IMR-90 (cell line): ENCODE results near the gene ZNF546. TPM values are rescaled to one million over a fixed set of nuclear protein-coding genes. Genes with fewer than 3 reads are reported as not detected.

Source experiments
- ATAC-seq: fragments of 200-7000 bp; cut with Tn5 transposase; 2 replicates; pipeline ENCODE4 v1.9.1; 2020; ENCODE audit warnings: low read depth, mild to moderate bottlenecking, moderate library complexity
- BruUV-seq: library from RNA; stranded (reverse); fragments of 400-500 nt; replicated peaks from 2 replicates; lab custom pipeline; 2021; lab: Mats Ljungman, UMichigan
- CTCF ChIA-PET: fragments of 300-600 bp; formaldehyde crosslinking; extraction: SDS; loops from one replicate; lab custom pipeline; 2021; ENCODE audit warnings: antibody characterized with exemption; lab: Yijun Ruan, JAX
- POLR2A ChIA-PET: fragments of 300-600 bp; sonication (Branson Sonifier 250); formaldehyde crosslinking; loops from one replicate; lab custom pipeline; 2022; ENCODE audit warnings: antibody characterized with exemption; ENCODE audit not compliant: unreplicated experiment; lab: Charles Lee
- DNase-seq: peaks from one replicate; pipeline ENCODE4 v3.0.0; 2013
- H2AFZ ChIP-seq: replicated peaks from 2 replicates; pipeline ENCODE3; 2013; ENCODE audit warnings: low read length, mild to moderate bottlenecking; ENCODE audit not compliant: poor library complexity
- H2AK5ac ChIP-seq: 2 replicates; pipeline ENCODE4 v1.6.1; 2013; ENCODE audit warnings: low read depth, low read length, inconsistent platforms
- H2AK9ac ChIP-seq: replicated peaks from 2 replicates; pipeline ENCODE3; 2013; ENCODE audit warnings: mild to moderate bottlenecking, low read depth, low read length, moderate library complexity; ENCODE audit not compliant: poor library complexity
- H2BK120ac ChIP-seq: 2 replicates; pipeline ENCODE4 v1.6.1; 2013; ENCODE audit warnings: low read depth, low read length, inconsistent platforms
- H2BK15ac ChIP-seq: 3 replicates; pipeline ENCODE4 v1.6.1; 2013; ENCODE audit warnings: low read depth, low read length, inconsistent platforms
- H2BK20ac ChIP-seq: 2 replicates; pipeline ENCODE4 v1.6.1; 2013; ENCODE audit warnings: low read depth, mild to moderate bottlenecking, inconsistent platforms, low read length, moderate library complexity
- H2BK5ac ChIP-seq: 2 replicates; pipeline ENCODE4 v1.6.1; 2013; ENCODE audit warnings: mild to moderate bottlenecking, low read depth, low read length, inconsistent platforms; ENCODE audit not compliant: poor library complexity, severe bottlenecking
- H3K14ac ChIP-seq: replicated peaks from 2 replicates; pipeline ENCODE4 v1.6.1; 2013; ENCODE audit warnings: low read depth, low read length, inconsistent platforms
- H3K18ac ChIP-seq: 2 replicates; pipeline ENCODE4 v1.6.1; 2013; ENCODE audit warnings: low read depth, low read length, control low read depth
- H3K23ac ChIP-seq: 2 replicates; pipeline ENCODE4 v1.6.1; 2013; ENCODE audit warnings: low read depth, low read length, inconsistent platforms
- H3K27ac ChIP-seq: 2 replicates; pipeline ENCODE4 v1.5.1; 2013; ENCODE audit warnings: mild to moderate bottlenecking, control low read depth, low read length; ENCODE audit not compliant: insufficient read depth
- H3K27me3 ChIP-seq: 2 replicates; pipeline ENCODE4 v1.6.1; 2013; ENCODE audit warnings: low read length; ENCODE audit not compliant: control insufficient read depth, insufficient read depth
- H3K36me3 ChIP-seq: 2 replicates; pipeline ENCODE4 v1.6.1; 2013; ENCODE audit warnings: low read length, mixed read lengths; ENCODE audit not compliant: control insufficient read depth, insufficient read depth
- H3K4ac ChIP-seq: 2 replicates; pipeline ENCODE4 v1.6.1; 2013; ENCODE audit warnings: low read depth, low read length, inconsistent platforms
- H3K4me1 ChIP-seq: 2 replicates; pipeline ENCODE4 v1.6.1; 2013; ENCODE audit warnings: low read length, mixed read lengths; ENCODE audit not compliant: control insufficient read depth, insufficient read depth
- H3K4me2 ChIP-seq: 2 replicates; pipeline ENCODE4 v1.6.1; 2013; ENCODE audit warnings: low read depth, mild to moderate bottlenecking, control low read depth, low read length, moderate library complexity
- H3K4me3 ChIP-seq: 2 replicates; pipeline ENCODE4 v1.5.1; 2013; ENCODE audit warnings: low read depth, mild to moderate bottlenecking, control low read depth, low read length, moderate library complexity; ENCODE audit not compliant: insufficient read depth
- H3K56ac ChIP-seq: 2 replicates; pipeline ENCODE4 v1.6.1; 2013; ENCODE audit warnings: low read length, inconsistent platforms; ENCODE audit not compliant: insufficient read depth; ENCODE audit errors: extremely low read depth
- H3K79me1 ChIP-seq, 2 experiments: 2 replicates each; pipeline ENCODE4 v1.6.1; 2013; ENCODE audit warnings: low read length in 2 of 2, inconsistent platforms in 1 of 2, low read depth in 1 of 2
- H3K9ac ChIP-seq: 2 replicates; pipeline ENCODE4 v1.6.1; 2013; ENCODE audit warnings: low read depth, low read length, control low read depth
- H3K9me1 ChIP-seq: 2 replicates; pipeline ENCODE4 v1.6.1; 2013; ENCODE audit warnings: low read length, inconsistent platforms; ENCODE audit not compliant: insufficient read depth
- H3K9me3 ChIP-seq: 2 replicates; pipeline ENCODE4 v1.6.1; 2013; ENCODE audit warnings: low read length; ENCODE audit not compliant: control insufficient read depth, insufficient read depth
- H4K20me1 ChIP-seq: 2 replicates; pipeline ENCODE4 v1.6.1; 2013; ENCODE audit warnings: low read length, inconsistent platforms; ENCODE audit not compliant: insufficient read depth
- H4K5ac ChIP-seq: 2 replicates; pipeline ENCODE4 v1.6.1; 2013; ENCODE audit warnings: mild to moderate bottlenecking, low read depth, low read length, control low read depth
- H4K8ac ChIP-seq, 2 experiments: 2 replicates each; pipeline ENCODE4 v1.6.1; 2013; ENCODE audit warnings: low read depth in 2 of 2, low read length in 2 of 2, control low read depth in 1 of 2, inconsistent platforms in 1 of 2
- H4K91ac ChIP-seq: 2 replicates; pipeline ENCODE4 v1.6.1; 2013; ENCODE audit warnings: low read depth, low read length, inconsistent platforms; ENCODE audit not compliant: insufficient read depth
- BHLHE40 ChIP-seq: fragments of 150-350 bp; IDR thresholded peaks from 2 replicates; pipeline ENCODE4 v1.6.1; 2016; ENCODE audit warnings: mild to moderate bottlenecking, low read depth, low read length
- CEBPB ChIP-seq: IDR thresholded peaks from 2 replicates; pipeline ENCODE4 v1.6.1; 2012; ENCODE audit warnings: low read depth, low read length, improper control_type of control experiment
- ELK1 ChIP-seq: fragments of 150-350 bp; IDR thresholded peaks from 2 replicates; pipeline ENCODE4 v1.6.1; 2016; ENCODE audit warnings: low read depth, mild to moderate bottlenecking, low read length, moderate library complexity, borderline replicate concordance
- FOS ChIP-seq: fragments of 150-350 bp; IDR thresholded peaks from 2 replicates; pipeline ENCODE4 v1.6.1; 2016; ENCODE audit warnings: low read depth, low read length
- MAFK ChIP-seq: IDR thresholded peaks from 2 replicates; pipeline ENCODE4 v1.6.1; 2012; ENCODE audit warnings: low read depth, low read length, improper control_type of control experiment
- MXI1 ChIP-seq: IDR thresholded peaks from 2 replicates; pipeline ENCODE4 v1.6.1; 2012; ENCODE audit warnings: low read depth, mild to moderate bottlenecking, low read length, moderate library complexity, borderline replicate concordance
- NFE2L2 ChIP-seq: fragments of 150-350 bp; IDR thresholded peaks from 2 replicates; pipeline ENCODE4 v1.6.1; 2016; ENCODE audit warnings: low read depth, mild to moderate bottlenecking, low read length
- RAD21 ChIP-seq: IDR thresholded peaks from 2 replicates; pipeline ENCODE4 v1.6.1; 2012; ENCODE audit warnings: low read length, improper control_type of control experiment
- RCOR1 ChIP-seq: IDR thresholded peaks from 2 replicates; pipeline ENCODE4 v1.6.1; 2012; ENCODE audit warnings: mild to moderate bottlenecking, low read length, improper control_type of control experiment; ENCODE audit not compliant: insufficient replicate concordance
- RFX5 ChIP-seq: IDR thresholded peaks from 2 replicates; pipeline ENCODE4 v1.8.0; 2012; ENCODE audit warnings: low read depth, mild to moderate bottlenecking, low read length, moderate library complexity
- SMC3 ChIP-seq: fragments of 150-350 bp; IDR thresholded peaks from 2 replicates; pipeline ENCODE4 v1.6.1; 2016; ENCODE audit warnings: low read depth, mild to moderate bottlenecking, antibody characterized with exemption, low read length, moderate library complexity
- USF2 ChIP-seq: fragments of 150-350 bp; IDR thresholded peaks from 2 replicates; pipeline ENCODE4 v1.6.1; 2017; ENCODE audit warnings: mild to moderate bottlenecking, antibody characterized with exemption, low read length, low read depth
- WGBS, 2 experiments: methylation state at CpG; one replicate each; pipeline versions ENCODE4 v1.1.5 to v1.1.7; 2013; ENCODE audit warnings: missing lambda C conversion rate in 2 of 2; ENCODE audit not compliant: insufficient read length in 1 of 2; ENCODE audit errors: extremely low coverage in 2 of 2; 5-methylcytosine and 5-hydroxymethylcytosine counted together
- dilution Hi-C: fragments of 300-500 bp; cut with HindIII; formaldehyde crosslinking; loops from one replicate; pipeline ENCODE4 v1.14.3; 2018; ENCODE audit warnings: low sequenced_read_pairs; ENCODE audit not compliant: unreplicated experiment
- in situ Hi-C: fragments of 300-500 bp; cut with MboI; formaldehyde crosslinking; loops from 3 replicates; pipeline ENCODE4 v1.14.3; 2019; ENCODE audit warnings: low sequenced_read_pairs, inconsistent platforms, mixed read lengths
- intact Hi-C: fragments of 100-400 bp; cut with micrococcal nuclease; formaldehyde crosslinking; loops from 2 replicates; pipeline ENCODE4 v1.10.0; 2022
- polyA plus RNA-seq, 3 experiments: library from polyadenylated mRNA; depleted of rRNA; stranded (reverse); fragments of >200 nt; gene quantifications; 2 replicates each; pipeline ENCODE4 v1.2.3, GENCODE V29; 2012; ENCODE audit warnings: low replicate concordance in 1 of 3
- total RNA-seq: library from RNA; depleted of rRNA; stranded (reverse); fragments of >200 nt; gene quantifications from 2 replicates; pipeline ENCODE4 v1.2.3, GENCODE V29; 2012

Gene ZNF546
- total and polyA plus RNA-seq, 2 of the 4 experiments (the other 2 are of a cell fraction), result 1.6 to 6.5 TPM

GRCh38 chr19:39951065-39951650 lies 45.7 kb upstream of the ZNF546 start:
- H3K4ac ChIP-seq, result no peak overlapping the region
- no peak overlapping the region for H2BK20ac ChIP-seq
- H2BK120ac ChIP-seq, result no peak overlapping the region
- in situ Hi-C loops (no loop called here), intact Hi-C loops (no loop called here), dilution Hi-C loops (no loop called here)
- no peak overlapping the region for H4K5ac ChIP-seq
- no peak for DNase-seq
- H3K27me3 ChIP-seq, result no peaks in the 10 kb centered on the region
- no TSS peak for BruUV-seq
- H3K23ac ChIP-seq, result no peak overlapping the region
- no peak overlapping the region for H2AK9ac ChIP-seq
- H3K56ac ChIP-seq, result no peak overlapping the region
- H3K4me3 ChIP-seq, result no peak overlapping the region
- no peak overlapping the region for H3K18ac ChIP-seq
- H3K27ac ChIP-seq, result no peak overlapping the region
- H3K4me1 ChIP-seq, result no peaks in the 10 kb centered on the region
- H3K79me1 ChIP-seq, result no peaks in the 10 kb centered on the region
- WGBS, 2 experiments, result 100% methylated on average over 1 of the region's 2 CpGs; no CpG with 5 or more reads in 1 of the 2 experiments
- no peak overlapping the region for H2BK5ac ChIP-seq
- no peaks in the 10 kb centered on the region for H4K20me1 ChIP-seq
- TF ChIP-seq ELK1 (no peak), SMC3 (no peak), USF2 (no peak), MXI1 (no peak), FOS (no peak), MAFK (no peak), RAD21 (no peak), RCOR1 (no peak), BHLHE40 (no peak), CEBPB (no peak), NFE2L2 (no peak), RFX5 (no peak)
- ChIA-PET POLR2A (no interaction called here), CTCF (interaction anchor here (0.7 kb wide), 1 partner anchor 11 kb away, joined by 3 read pairs; no protein-coding TSS in a partner anchor)
- ATAC-seq, result no peak
- H4K8ac ChIP-seq, result no peak overlapping the region
- no peak overlapping the region for H2AFZ ChIP-seq
- no peak overlapping the region for H2BK15ac ChIP-seq
- no peak overlapping the region for H3K14ac ChIP-seq
- no peak overlapping the region for H3K4me2 ChIP-seq
- H3K9me1 ChIP-seq, result no peaks in the 10 kb centered on the region
- no peaks in the 10 kb centered on the region for H3K9me3 ChIP-seq
- no peaks in the 10 kb centered on the region for H3K36me3 ChIP-seq
- H3K9ac ChIP-seq, result no peak overlapping the region
- no peak overlapping the region for H4K91ac ChIP-seq
- no peak overlapping the region for H2AK5ac ChIP-seq
